ENCODE measurements around the gene MESD. TPM values are rescaled to one million over a fixed set of nuclear protein-coding genes. Genes with fewer than 3 reads are reported as not detected.

MESD gene
- total and polyA plus RNA-seq, 4 donors = 17.2 to 36.3 (median 27.2) TPM

GRCh38 chr15:80997692-80998091 lies 8.1 kb upstream of the MESD start:
- no peak for DNase-seq (ENCODE audit: low read depth in 4 of 6, low spot score in 6 of 6)
- Histone ChIP-seq H3K4me1 (ENCODE audit: control insufficient read depth, insufficient read depth, low read length) (peaks cover 4% of the 10 kb centered on the region), H3K9me3 (ENCODE audit: control insufficient read depth, insufficient read depth, low read length) (no peaks in the 10 kb centered on the region), H3K27me3 (ENCODE audit: control insufficient read depth, insufficient read depth, low read length) (no peaks in the 10 kb centered on the region), H3K27ac (ENCODE audit: low read depth, low read length) (no peak overlapping the region), H3K36me3 (ENCODE audit: control insufficient read depth, insufficient read depth, low read length) (peaks cover 5% of the 10 kb centered on the region), H3K4me3 (ENCODE audit: low read depth, low read length) (no peak overlapping the region)
- 88% methylated on average over 1 of the region's 1 CpG for WGBS (ENCODE audit: insufficient coverage)

GRCh38 chr15:80996247-80996646 lies 6.6 kb upstream of the MESD start:
- no peaks in the 10 kb centered on the region for H3K4me1 ChIP-seq (ENCODE audit: control insufficient read depth, insufficient read depth, low read length)
- H3K9me3 ChIP-seq (ENCODE audit: control insufficient read depth, insufficient read depth, low read length) = no peaks in the 10 kb centered on the region
- no peak overlapping the region for H3K4me3 ChIP-seq (ENCODE audit: low read depth, low read length)
- H3K27ac ChIP-seq (ENCODE audit: low read depth, low read length) = no peak overlapping the region
- H3K27me3 ChIP-seq (ENCODE audit: control insufficient read depth, insufficient read depth, low read length) = no peaks in the 10 kb centered on the region
- no peaks in the 10 kb centered on the region for H3K36me3 ChIP-seq (ENCODE audit: control insufficient read depth, insufficient read depth, low read length)
- WGBS (ENCODE audit: insufficient coverage) = no CpG with 5 or more reads among the region's 1 CpG
- DNase-seq (ENCODE audit: low read depth in 4 of 6, low spot score in 6 of 6) = no peak

- DNase-seq (ENCODE audit: low read depth in 4 of 6, low spot score in 6 of 6) = no peak
- Histone ChIP-seq H3K27ac (ENCODE audit: low read depth, low read length) (no peak overlapping the region), H3K27me3 (ENCODE audit: control insufficient read depth, insufficient read depth, low read length) (no peaks in the 10 kb centered on the region), H3K9me3 (ENCODE audit: control insufficient read depth, insufficient read depth, low read length) (no peaks in the 10 kb centered on the region), H3K36me3 (ENCODE audit: control insufficient read depth, insufficient read depth, low read length) (no peaks in the 10 kb centered on the region), H3K4me3 (ENCODE audit: low read depth, low read length) (no peak overlapping the region), H3K4me1 (ENCODE audit: control insufficient read depth, insufficient read depth, low read length) (no peaks in the 10 kb centered on the region)
- no CpG with 5 or more reads among the region's 1 CpG for WGBS (ENCODE audit: insufficient coverage)
These were observed 2.8 kb upstream of the MESD start for GRCh38 chr15:80992441-80992840.

- no peak for DNase-seq (ENCODE audit: low read depth in 4 of 6, low spot score in 6 of 6)
- no peak overlapping the region for H3K27ac ChIP-seq (ENCODE audit: low read depth, low read length)
- H3K9me3 ChIP-seq (ENCODE audit: control insufficient read depth, insufficient read depth, low read length) = no peaks in the 10 kb centered on the region
- WGBS (ENCODE audit: insufficient coverage) = 87% methylated on average over 3 of the region's 4 CpGs
- no peaks in the 10 kb centered on the region for H3K4me1 ChIP-seq (ENCODE audit: control insufficient read depth, insufficient read depth, low read length)
- H3K36me3 ChIP-seq (ENCODE audit: control insufficient read depth, insufficient read depth, low read length) = no peaks in the 10 kb centered on the region
- no peak overlapping the region for H3K4me3 ChIP-seq (ENCODE audit: low read depth, low read length)
- H3K27me3 ChIP-seq (ENCODE audit: control insufficient read depth, insufficient read depth, low read length) = no peaks in the 10 kb centered on the region
These were observed 2.4 kb upstream of the MESD start for GRCh38 chr15:80992006-80992405.

- no peak for DNase-seq (ENCODE audit: low read depth in 4 of 6, low spot score in 6 of 6)
- Histone ChIP-seq H3K9me3 (ENCODE audit: control insufficient read depth, insufficient read depth, low read length) (no peaks in the 10 kb centered on the region), H3K4me3 (ENCODE audit: low read depth, low read length) (no peak overlapping the region), H3K27ac (ENCODE audit: low read depth, low read length) (no peak overlapping the region), H3K4me1 (ENCODE audit: control insufficient read depth, insufficient read depth, low read length) (no peaks in the 10 kb centered on the region), H3K36me3 (ENCODE audit: control insufficient read depth, insufficient read depth, low read length) (no peaks in the 10 kb centered on the region), H3K27me3 (ENCODE audit: control insufficient read depth, insufficient read depth, low read length) (no peaks in the 10 kb centered on the region)
- 80% methylated on average over 1 of the region's 5 CpGs for WGBS (ENCODE audit: insufficient coverage)
These were observed 1.8 kb upstream of the MESD start for GRCh38 chr15:80991421-80991820.

GRCh38 chr15:80990955-80991354 lies 1.3 kb upstream of the MESD start:
- no CpG with 5 or more reads among the region's 1 CpG for WGBS (ENCODE audit: insufficient coverage)
- no peaks in the 10 kb centered on the region for H3K4me1 ChIP-seq (ENCODE audit: control insufficient read depth, insufficient read depth, low read length)
- H3K27ac ChIP-seq (ENCODE audit: low read depth, low read length) = no peak overlapping the region
- H3K4me3 ChIP-seq (ENCODE audit: low read depth, low read length) = no peak overlapping the region
- no peak for DNase-seq (ENCODE audit: low read depth in 4 of 6, low spot score in 6 of 6)
- no peaks in the 10 kb centered on the region for H3K9me3 ChIP-seq (ENCODE audit: control insufficient read depth, insufficient read depth, low read length)
- no peaks in the 10 kb centered on the region for H3K36me3 ChIP-seq (ENCODE audit: control insufficient read depth, insufficient read depth, low read length)
- H3K27me3 ChIP-seq (ENCODE audit: control insufficient read depth, insufficient read depth, low read length) = no peaks in the 10 kb centered on the region

GRCh38 chr15:80989081-80989517 lies 520 bp downstream of the MESD start:
- H3K27me3 ChIP-seq (ENCODE audit: control insufficient read depth, insufficient read depth, low read length) = no peaks in the 10 kb centered on the region
- under 1% methylated on average over 6 of the region's 7 CpGs for WGBS (ENCODE audit: insufficient coverage)
- H3K9me3 ChIP-seq (ENCODE audit: control insufficient read depth, insufficient read depth, low read length) = no peaks in the 10 kb centered on the region
- no peaks in the 10 kb centered on the region for H3K36me3 ChIP-seq (ENCODE audit: control insufficient read depth, insufficient read depth, low read length)
- peak overlapping the region; percentile 80 for H3K27ac ChIP-seq (ENCODE audit: low read depth, low read length)
- DNase-seq (ENCODE audit: low read depth in 4 of 6, low spot score in 6 of 6) = peak in 1 of 6 donors; percentile 32
- H3K4me1 ChIP-seq (ENCODE audit: control insufficient read depth, insufficient read depth, low read length) = no peaks in the 10 kb centered on the region
- peak overlapping the region; percentile 84 for H3K4me3 ChIP-seq (ENCODE audit: low read depth, low read length)

GRCh38 chr15:80988148-80988796 lies 1.3 kb downstream of the MESD start:
- Histone ChIP-seq H3K4me1 (ENCODE audit: control insufficient read depth, insufficient read depth, low read length) (no peaks in the 10 kb centered on the region), H3K4me3 (ENCODE audit: low read depth, low read length) (no peak overlapping the region), H3K36me3 (ENCODE audit: control insufficient read depth, insufficient read depth, low read length) (no peaks in the 10 kb centered on the region), H3K27me3 (ENCODE audit: control insufficient read depth, insufficient read depth, low read length) (no peaks in the 10 kb centered on the region), H3K27ac (ENCODE audit: low read depth, low read length) (no peak overlapping the region), H3K9me3 (ENCODE audit: control insufficient read depth, insufficient read depth, low read length) (no peaks in the 10 kb centered on the region)
- no CpG with 5 or more reads among the region's 8 CpGs for WGBS (ENCODE audit: insufficient coverage)
- no peak for DNase-seq (ENCODE audit: low read depth in 4 of 6, low spot score in 6 of 6)

- no peak for DNase-seq (ENCODE audit: low read depth in 4 of 6, low spot score in 6 of 6)
- H3K9me3 ChIP-seq (ENCODE audit: control insufficient read depth, insufficient read depth, low read length) = no peaks in the 10 kb centered on the region
- H3K27me3 ChIP-seq (ENCODE audit: control insufficient read depth, insufficient read depth, low read length) = no peaks in the 10 kb centered on the region
- H3K4me1 ChIP-seq (ENCODE audit: control insufficient read depth, insufficient read depth, low read length) = no peaks in the 10 kb centered on the region
- H3K36me3 ChIP-seq (ENCODE audit: control insufficient read depth, insufficient read depth, low read length) = peaks cover 2% of the 10 kb centered on the region
- H3K27ac ChIP-seq (ENCODE audit: low read depth, low read length) = no peak overlapping the region
- 89% methylated on average over 1 of the region's 1 CpG for WGBS (ENCODE audit: insufficient coverage)
- no peak overlapping the region for H3K4me3 ChIP-seq (ENCODE audit: low read depth, low read length)
These were observed 3.1 kb downstream of the MESD start for GRCh38 chr15:80986487-80986886.

GRCh38 chr15:80985981-80986380 lies 3.6 kb downstream of the MESD start:
- Histone ChIP-seq H3K36me3 (ENCODE audit: control insufficient read depth, insufficient read depth, low read length) (peaks cover 7% of the 10 kb centered on the region), H3K27me3 (ENCODE audit: control insufficient read depth, insufficient read depth, low read length) (no peaks in the 10 kb centered on the region), H3K4me1 (ENCODE audit: control insufficient read depth, insufficient read depth, low read length) (no peaks in the 10 kb centered on the region), H3K4me3 (ENCODE audit: low read depth, low read length) (no peak overlapping the region), H3K27ac (ENCODE audit: low read depth, low read length) (no peak overlapping the region), H3K9me3 (ENCODE audit: control insufficient read depth, insufficient read depth, low read length) (no peaks in the 10 kb centered on the region)
- WGBS (ENCODE audit: insufficient coverage) = 94% methylated on average over 4 of the region's 5 CpGs
- no peak for DNase-seq (ENCODE audit: low read depth in 4 of 6, low spot score in 6 of 6)
